Skeletal muscle satellite cell (primary cell): ENCODE measurements around the gene TOMM7.
"Not testable (repeated sequence)": the region's sequence is repeated elsewhere in the genome, so short reads cannot be mapped to it uniquely, and the experiment has no call there.

Source experiments
- H3K27me3 ChIP-seq: 2 replicates; pipeline ENCODE4 v1.7.0; 2013; ENCODE audit warnings: low read length; ENCODE audit not compliant: control insufficient read depth, insufficient read depth
- H3K36me3 ChIP-seq: 2 replicates; pipeline ENCODE4 v1.7.0; 2013; ENCODE audit warnings: mild to moderate bottlenecking, control low read depth, low read length; ENCODE audit not compliant: insufficient read depth
- H3K4me1 ChIP-seq: 2 replicates; pipeline ENCODE4 v1.7.0; 2013; ENCODE audit warnings: low read length; ENCODE audit not compliant: control insufficient read depth, insufficient read depth
- H3K4me2 ChIP-seq: 2 replicates; pipeline ENCODE4 v1.7.0; 2013; ENCODE audit warnings: mild to moderate bottlenecking, low read length
- H3K4me3 ChIP-seq: 2 replicates; pipeline ENCODE4 v1.7.0; 2013; ENCODE audit warnings: low read length
- H3K9ac ChIP-seq: 2 replicates; pipeline ENCODE4 v1.7.0; 2013; ENCODE audit warnings: mild to moderate bottlenecking, low read depth, low read length, moderate library complexity
- H3K9me3 ChIP-seq: replicated peaks from 2 replicates; pipeline ENCODE4 v1.7.0; 2013; ENCODE audit warnings: mild to moderate bottlenecking, control low read depth, low read length

Gene TOMM7

DNA sequence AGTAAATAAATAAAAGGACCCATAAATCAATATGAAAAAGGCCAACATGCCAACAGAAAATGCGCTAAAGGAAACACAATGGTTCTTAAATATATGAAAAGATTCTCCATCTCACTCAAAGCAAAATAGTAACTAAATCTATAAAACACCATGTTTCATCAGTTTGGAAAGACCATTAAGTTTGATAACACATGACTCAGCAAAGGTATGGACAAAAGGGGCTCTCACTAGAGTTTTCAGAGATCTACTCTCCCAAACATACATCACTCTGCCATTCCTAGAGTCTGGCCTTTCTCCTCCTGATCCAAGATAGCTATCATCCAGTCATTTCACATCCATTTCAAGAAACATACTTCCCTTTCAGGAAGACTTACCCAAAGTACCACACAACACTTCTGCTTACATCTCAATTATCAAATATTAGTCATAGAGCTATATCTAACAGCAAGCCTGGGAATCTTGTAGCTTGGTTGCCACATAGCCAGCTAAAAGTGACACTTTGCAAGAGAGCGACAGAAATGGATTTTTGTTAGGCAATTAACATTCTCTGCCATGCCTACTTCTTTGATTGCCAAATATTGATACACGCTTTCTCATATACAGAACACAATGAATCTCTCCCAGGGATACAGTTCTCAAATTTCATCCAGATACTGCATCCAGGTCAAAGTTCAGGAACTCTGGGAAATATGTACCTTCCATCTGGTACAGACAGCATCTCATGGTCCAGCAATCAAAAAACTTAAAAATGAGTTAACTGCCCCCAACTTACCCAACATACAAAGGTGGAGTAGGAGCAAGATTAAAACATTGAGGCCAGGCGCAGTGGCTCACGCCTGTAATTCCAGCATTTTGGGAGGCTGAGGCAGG is 28.8 kb downstream of the TOMM7 start:
- Histone ChIP-seq H3K36me3 (no peaks in the 10 kb centered on the region), H3K9me3 (no peaks in the 10 kb centered on the region), H3K27me3 (no peaks in the 10 kb centered on the region), H3K4me3 (no peak overlapping the region), H3K9ac (no peak overlapping the region), H3K4me1 (peaks cover 7% of the 10 kb centered on the region), H3K4me2 (no peak overlapping the region)

DNA sequence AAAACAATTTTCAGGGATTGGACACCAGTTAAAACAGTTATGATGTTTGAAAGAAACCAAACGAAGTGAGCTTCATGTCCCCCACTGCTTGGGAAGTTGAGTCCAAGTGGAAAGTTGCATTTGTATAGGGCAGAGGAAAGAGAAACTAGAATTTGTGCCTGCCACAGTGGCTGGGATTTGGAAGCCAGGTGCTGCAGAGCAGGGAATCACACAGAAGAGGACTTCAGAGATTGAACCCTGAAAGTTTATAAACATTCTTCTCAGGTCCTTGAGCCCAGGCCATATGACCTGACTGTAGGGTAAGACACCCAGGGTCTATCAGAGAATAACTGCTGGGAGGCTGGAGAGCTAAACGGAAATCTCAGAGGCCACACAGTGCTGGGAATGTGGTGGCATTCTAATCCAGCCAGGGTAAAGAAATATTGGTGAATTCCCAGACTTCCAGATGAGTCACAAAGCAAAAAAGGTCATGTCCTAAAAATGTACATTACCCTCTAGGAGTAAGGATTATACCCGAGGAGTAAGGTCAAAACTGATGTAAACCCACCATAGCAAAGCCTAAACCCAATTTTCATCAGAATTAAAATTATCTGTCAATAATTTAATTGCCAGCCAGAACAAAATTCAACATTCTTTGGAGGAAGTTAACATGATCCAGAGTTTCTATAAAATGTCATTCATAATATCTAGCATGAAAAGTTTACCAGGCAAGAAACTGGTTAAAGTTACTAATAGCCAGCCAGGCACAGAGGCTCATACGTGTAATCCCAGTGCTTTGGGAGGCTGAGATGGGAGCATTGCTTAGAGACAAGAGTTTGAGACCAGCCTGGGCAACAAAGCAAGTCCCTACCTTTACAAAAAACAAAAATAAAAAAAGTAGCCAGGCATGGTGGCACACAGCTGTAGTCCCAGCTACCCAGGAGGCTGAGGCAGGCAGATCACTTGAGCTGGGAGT is 31.2 kb downstream of the TOMM7 start:
- Histone ChIP-seq H3K9ac (no peak overlapping the region), H3K4me3 (no peak overlapping the region), H3K4me2 (no peak overlapping the region), H3K27me3 (no peaks in the 10 kb centered on the region), H3K36me3 (no peaks in the 10 kb centered on the region), H3K4me1 (peaks cover 7% of the 10 kb centered on the region), H3K9me3 (no peaks in the 10 kb centered on the region)

DNA sequence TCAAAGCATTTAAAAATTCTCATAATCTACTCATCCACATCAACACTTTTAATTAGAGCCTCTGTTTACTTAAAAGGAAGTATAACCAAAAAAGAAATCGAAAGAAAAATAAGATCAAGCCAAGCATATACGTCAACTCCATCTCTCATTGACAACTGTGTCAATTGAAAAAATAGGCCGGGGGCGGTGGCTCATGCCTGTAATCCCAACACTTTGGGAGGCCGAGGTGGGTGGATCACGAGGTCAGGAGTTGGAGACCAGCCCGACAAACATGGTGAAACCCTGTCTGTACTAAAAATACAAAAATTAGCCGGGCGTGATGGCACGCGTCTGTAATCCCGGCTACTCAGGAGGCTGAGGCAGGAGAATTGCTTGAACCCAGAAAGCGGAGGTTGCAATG is 32.0 kb downstream of the TOMM7 start:
- H3K4me2 ChIP-seq, H3K36me3 ChIP-seq, H3K9ac ChIP-seq, H3K9me3 ChIP-seq, H3K4me3 ChIP-seq, H3K4me1 ChIP-seq, H3K27me3 ChIP-seq: not testable (repeated sequence)

DNA sequence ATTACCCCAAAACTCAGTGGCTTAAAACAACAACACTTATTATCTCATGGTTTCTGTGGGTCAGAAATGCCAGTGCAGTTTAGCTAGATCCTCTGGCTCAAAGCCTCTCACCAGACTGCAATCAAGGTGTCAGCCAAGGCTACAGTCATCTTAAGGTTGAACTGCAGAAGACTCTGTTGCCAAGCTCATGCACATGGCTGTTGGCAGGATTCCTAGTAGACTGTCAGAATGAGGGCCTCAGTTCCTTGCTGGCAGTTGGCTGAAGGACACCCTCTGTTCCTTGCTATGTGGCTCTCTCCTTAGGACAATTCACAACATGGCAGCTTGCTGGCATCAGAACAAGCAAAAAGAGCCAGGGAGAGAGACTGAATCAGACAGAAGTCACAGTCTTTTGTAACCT is 34.7 kb downstream of the TOMM7 start:
- no peak overlapping the region for H3K4me2 ChIP-seq
- H3K4me1 ChIP-seq, result peaks cover 7% of the 10 kb centered on the region
- no peak overlapping the region for H3K4me3 ChIP-seq
- no peaks in the 10 kb centered on the region for H3K36me3 ChIP-seq
- no peak overlapping the region for H3K9ac ChIP-seq
- H3K27me3 ChIP-seq, result no peaks in the 10 kb centered on the region
- H3K9me3 ChIP-seq, result no peaks in the 10 kb centered on the region

DNA sequence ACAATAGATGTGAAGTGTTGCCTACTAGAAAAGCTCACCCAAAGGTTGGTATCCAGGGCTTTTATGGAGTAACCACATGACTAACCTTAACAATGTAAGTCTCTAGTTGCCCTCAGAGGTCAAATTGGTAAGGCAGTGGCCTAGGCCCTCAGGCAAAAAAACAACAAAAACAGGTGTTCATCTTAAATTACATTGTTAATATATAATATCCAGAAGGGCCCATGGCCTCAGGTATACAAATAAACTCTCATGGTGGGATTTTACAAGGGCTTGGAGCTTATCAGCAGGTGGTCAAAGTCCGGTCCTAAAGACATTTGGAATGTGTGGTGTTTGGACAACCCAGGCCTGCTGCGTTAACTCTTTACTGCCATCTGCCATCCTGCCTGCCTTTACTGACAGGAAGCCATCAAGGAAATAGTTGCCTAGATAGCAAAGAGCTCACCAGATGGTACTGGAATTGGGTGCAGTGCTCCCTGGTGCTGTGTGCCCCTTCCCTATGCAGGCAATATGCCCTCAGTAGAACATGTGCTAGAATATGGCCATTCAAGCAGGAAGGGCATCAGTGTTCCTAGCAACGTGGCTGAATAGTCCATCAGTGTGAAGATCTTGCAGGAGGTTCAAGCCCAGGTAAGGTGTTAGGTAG is 36.2 kb downstream of the TOMM7 start:
- H3K4me2 ChIP-seq, result no peak overlapping the region
- no peaks in the 10 kb centered on the region for H3K27me3 ChIP-seq
- H3K4me3 ChIP-seq, result no peak overlapping the region
- H3K4me1 ChIP-seq, result peaks cover 17% of the 10 kb centered on the region
- no peaks in the 10 kb centered on the region for H3K9me3 ChIP-seq
- H3K9ac ChIP-seq, result no peak overlapping the region
- no peaks in the 10 kb centered on the region for H3K36me3 ChIP-seq

DNA sequence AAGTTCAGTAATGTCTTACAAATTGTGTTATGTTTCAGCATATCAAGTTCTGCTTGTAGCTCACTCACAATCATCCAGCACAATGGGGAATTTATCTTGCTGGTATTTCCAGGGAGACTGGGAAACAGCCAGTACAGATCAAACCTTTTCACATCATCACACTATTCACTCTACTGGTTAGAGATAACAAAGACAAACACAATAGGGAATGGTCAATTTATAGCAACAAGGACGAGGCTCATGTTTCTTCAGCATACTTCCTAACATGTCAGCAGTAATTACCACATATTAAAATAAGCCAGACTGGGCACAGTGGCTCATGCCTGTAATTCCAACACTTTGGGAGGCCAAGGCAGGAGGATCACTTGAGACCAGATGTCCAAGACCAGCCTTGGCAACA is 38.3 kb downstream of the TOMM7 start:
- Histone ChIP-seq H3K9me3 (no peaks in the 10 kb centered on the region), H3K36me3 (no peaks in the 10 kb centered on the region), H3K4me2 (no peak overlapping the region), H3K9ac (no peak overlapping the region), H3K4me3 (no peak overlapping the region), H3K27me3 (no peaks in the 10 kb centered on the region), H3K4me1 (peaks cover 29% of the 10 kb centered on the region)

DNA sequence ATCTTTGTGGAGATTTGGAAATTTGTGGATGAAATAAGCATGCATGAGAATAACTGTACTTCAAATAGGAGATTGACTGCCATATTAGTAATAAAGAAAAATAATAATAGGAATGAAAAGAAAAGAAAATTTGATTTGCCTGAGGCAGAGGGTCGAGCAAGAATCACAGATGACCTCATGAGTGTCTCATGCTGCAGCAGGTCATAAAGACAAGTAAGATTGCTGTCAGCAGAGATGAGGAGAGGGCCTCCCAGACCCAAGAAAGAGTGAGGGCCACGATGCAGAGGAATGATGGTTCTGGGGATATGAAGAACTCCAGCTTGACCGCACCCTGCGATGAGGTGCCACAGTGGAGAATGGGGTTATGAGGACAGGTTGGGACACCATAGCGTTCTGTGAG is 39.2 kb downstream of the TOMM7 start:
- Histone ChIP-seq H3K4me3 (no peak overlapping the region), H3K9me3 (no peaks in the 10 kb centered on the region), H3K36me3 (no peaks in the 10 kb centered on the region), H3K27me3 (no peaks in the 10 kb centered on the region), H3K4me1 (peaks cover 29% of the 10 kb centered on the region), H3K4me2 (no peak overlapping the region), H3K9ac (no peak overlapping the region)

DNA sequence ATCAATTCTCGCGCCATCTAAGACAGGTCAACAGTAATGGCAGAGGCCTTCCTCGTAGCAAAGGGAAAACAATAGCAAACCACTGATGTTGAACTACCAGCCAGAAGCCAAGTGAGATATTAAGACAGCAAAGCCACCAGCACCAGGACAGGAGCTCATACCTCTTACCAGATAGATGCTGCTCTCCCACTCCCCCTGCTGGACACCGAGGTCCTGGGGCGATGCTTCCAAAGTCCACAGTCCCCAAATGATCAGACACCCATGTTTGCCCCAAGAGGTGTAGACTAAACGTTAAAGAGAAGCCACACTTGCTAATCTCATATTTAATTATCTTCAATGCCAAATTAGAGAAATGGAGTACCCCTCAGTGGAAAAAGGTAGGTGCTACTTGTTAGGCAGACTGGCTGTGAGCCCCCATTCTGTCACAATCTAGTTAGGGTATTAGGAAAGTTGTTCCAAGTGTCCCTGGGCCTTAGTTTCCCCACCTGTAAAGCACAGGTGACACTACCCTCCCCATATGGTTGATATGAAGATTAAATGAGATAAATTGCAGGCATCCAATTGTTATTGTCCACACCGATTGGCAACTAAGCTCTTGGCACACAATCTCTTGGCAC is 39.9 kb downstream of the TOMM7 start:
- no peaks in the 10 kb centered on the region for H3K36me3 ChIP-seq
- H3K9ac ChIP-seq, result no peak overlapping the region
- H3K4me2 ChIP-seq, result no peak overlapping the region
- no peak overlapping the region for H3K4me3 ChIP-seq
- H3K4me1 ChIP-seq, result peaks cover 29% of the 10 kb centered on the region
- H3K27me3 ChIP-seq, result no peaks in the 10 kb centered on the region
- H3K9me3 ChIP-seq, result no peaks in the 10 kb centered on the region

DNA sequence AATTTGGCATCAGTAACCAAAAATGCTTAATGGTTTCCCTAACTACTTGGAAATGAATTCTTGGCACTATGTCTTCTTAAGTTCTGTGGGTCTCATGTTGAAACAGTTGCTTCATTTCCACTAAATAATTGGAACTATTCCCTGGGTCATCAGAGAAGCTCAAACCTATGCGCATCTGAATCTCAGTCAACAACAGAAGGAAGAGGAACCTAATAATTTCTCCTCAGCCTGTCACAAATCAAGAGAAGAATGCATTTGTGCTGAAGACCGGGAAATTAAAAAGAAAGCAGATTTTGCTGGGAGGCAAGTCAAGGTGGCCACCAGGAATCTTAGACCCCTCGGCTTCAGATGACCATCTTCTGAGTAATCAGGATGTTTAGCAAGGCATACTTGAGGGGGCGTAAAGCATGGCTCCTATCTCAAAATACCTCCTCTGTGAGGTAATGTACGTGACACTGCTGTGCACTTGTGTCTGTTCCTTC is 41.4 kb downstream of the TOMM7 start:
- peak overlapping the region; percentile 47 for H3K9ac ChIP-seq
- no peaks in the 10 kb centered on the region for H3K9me3 ChIP-seq
- no peaks in the 10 kb centered on the region for H3K27me3 ChIP-seq
- peak overlapping the region; percentile 66 for H3K4me2 ChIP-seq
- peaks cover 29% of the 10 kb centered on the region for H3K4me1 ChIP-seq
- no peaks in the 10 kb centered on the region for H3K36me3 ChIP-seq
- peak overlapping the region; percentile 12 for H3K4me3 ChIP-seq

DNA sequence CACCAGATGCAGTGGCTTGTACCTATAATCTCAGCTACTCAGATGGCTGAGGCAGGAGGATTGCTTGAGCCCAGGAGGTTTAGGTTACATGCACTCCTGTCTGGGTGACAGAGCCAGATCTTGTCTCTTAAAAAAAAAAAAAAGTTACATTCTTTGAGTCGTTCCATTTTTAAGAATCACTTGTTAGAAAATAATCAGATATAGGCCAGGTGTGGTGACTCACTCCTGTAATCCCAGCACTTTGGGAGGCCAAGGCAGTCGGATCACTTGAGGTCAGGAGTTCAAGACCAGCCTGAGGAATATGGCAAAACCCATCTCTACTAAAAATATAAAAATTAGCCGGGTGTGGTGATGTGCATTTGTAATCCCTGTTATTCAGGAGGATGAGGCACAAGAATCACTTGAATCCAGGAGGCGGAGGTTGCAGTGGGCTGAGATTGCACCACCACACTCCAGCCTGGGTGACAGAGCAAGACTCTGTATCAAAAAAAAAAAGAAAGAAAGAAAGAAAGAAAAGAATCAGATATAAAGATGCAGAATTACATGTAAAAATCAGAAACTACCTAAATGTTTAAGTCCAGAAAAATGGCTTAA is 42.8 kb downstream of the TOMM7 start:
- peaks cover 29% of the 10 kb centered on the region for H3K4me1 ChIP-seq
- not testable (repeated sequence) for H3K9me3 ChIP-seq, H3K4me3 ChIP-seq, H3K4me2 ChIP-seq, H3K9ac ChIP-seq, H3K36me3 ChIP-seq, H3K27me3 ChIP-seq
